Stimulated activated CD4-positive, alpha-beta T cell treated with anti-CD3 and anti-CD28 coated beads, Interleukin-2, amount 100 ng/mL, for 4 hours (primary cell): ENCODE data around the gene IRGC.

Source experiments
- DNase-seq: peaks from one replicate; pipeline ENCODE4 v3.0.0-alpha.2; 2020; ENCODE audit warnings: low read depth

IRGC gene

GRCh38 chr19:43725468-43725867, 9.6 kb downstream of the IRGC start:
- no peak for DNase-seq

GRCh38 chr19:43726736-43727592, 11.1 kb downstream of the IRGC start:
- DNase-seq: no peak

- no peak for DNase-seq
Measured at GRCh38 chr19:43727593-43727853, 11.6 kb downstream of the IRGC start.

GRCh38 chr19:43729919-43730318, 14.0 kb downstream of the IRGC start:
- DNase-seq: no peak

- DNase-seq: no peak
Measured at GRCh38 chr19:43731346-43731745, 15.5 kb downstream of the IRGC start.

GRCh38 chr19:43731846-43732245, 16.0 kb downstream of the IRGC start:
- no peak for DNase-seq

GRCh38 chr19:43735013-43735412, 19.1 kb downstream of the IRGC start:
- no peak for DNase-seq

GRCh38 chr19:43735957-43736356, 20.1 kb downstream of the IRGC start:
- no peak for DNase-seq

- DNase-seq: no peak
Measured at GRCh38 chr19:43738780-43739211, 22.9 kb downstream of the IRGC start.

- no peak for DNase-seq
Measured at GRCh38 chr19:43739439-43740235, 23.8 kb downstream of the IRGC start.

- no peak for DNase-seq
Measured at GRCh38 chr19:43741075-43741825, 25.4 kb downstream of the IRGC start.

- no peak for DNase-seq
Measured at GRCh38 chr19:43743059-43743458, 27.2 kb downstream of the IRGC start.

- DNase-seq: no peak
Measured at GRCh38 chr19:43747557-43748204, 31.8 kb downstream of the IRGC start.

- DNase-seq: no peak
Measured at GRCh38 chr19:43748205-43748594, 32.3 kb downstream of the IRGC start.

- DNase-seq: no peak
Measured at GRCh38 chr19:43748685-43749084, 32.8 kb downstream of the IRGC start.

- DNase-seq: no peak
Measured at GRCh38 chr19:43749152-43749551, 33.3 kb downstream of the IRGC start.

- no peak for DNase-seq
Measured at GRCh38 chr19:43749898-43750297, 34.0 kb downstream of the IRGC start.

GRCh38 chr19:43751466-43752220, 35.8 kb downstream of the IRGC start:
- no peak for DNase-seq

GRCh38 chr19:43752287-43752875, 36.5 kb downstream of the IRGC start:
- no peak for DNase-seq

GRCh38 chr19:43754253-43754502, 38.3 kb downstream of the IRGC start:
- no peak for DNase-seq

- peak; percentile 98 for DNase-seq
Measured at GRCh38 chr19:43754503-43755255, 38.8 kb downstream of the IRGC start, which contains the start of gene SMG9. TSS of gene SMG9 (minus strand) at chr19:43754962. CDS start at chr19:43750741, 4,221 bp downstream.
